GM18505 (cell line): Measurements from ENCODE around the gene ARHGEF7.

Source experiments
- ATAC-seq: cut with Tn5 transposase; IDR thresholded peaks from one replicate; pipeline ENCODE4 v1.9.1; 2021; ENCODE audit not compliant: unreplicated experiment
- POLR2A ChIP-seq: IDR thresholded peaks from 4 replicates; pipeline ENCODE4 v1.6.1; 2011; ENCODE audit warnings: borderline replicate concordance; ENCODE audit not compliant: insufficient read depth, insufficient read length; ENCODE audit errors: extremely low read depth

ARHGEF7 gene

DNA sequence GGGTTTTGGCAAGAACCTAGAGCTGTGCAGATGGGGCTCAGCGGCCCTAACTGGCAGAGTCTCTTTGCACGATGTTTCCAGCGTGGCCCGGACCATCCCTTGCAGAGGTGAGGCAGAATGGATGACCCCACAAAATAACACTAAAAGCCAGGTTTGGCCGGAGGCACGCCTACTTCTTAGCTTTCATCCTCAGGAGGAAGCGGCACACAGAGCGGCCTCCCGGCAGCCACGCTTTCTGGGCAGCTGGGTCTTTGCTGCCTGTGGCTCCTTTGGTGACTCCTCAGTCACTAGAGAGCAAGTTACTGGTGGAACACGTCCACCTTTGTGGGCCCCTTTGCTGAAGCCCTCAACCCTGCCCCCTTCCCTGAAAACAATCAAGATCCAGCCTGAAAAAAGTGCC, 230.6 kb downstream of the ARHGEF7 start:
- ATAC-seq = no peak

DNA sequence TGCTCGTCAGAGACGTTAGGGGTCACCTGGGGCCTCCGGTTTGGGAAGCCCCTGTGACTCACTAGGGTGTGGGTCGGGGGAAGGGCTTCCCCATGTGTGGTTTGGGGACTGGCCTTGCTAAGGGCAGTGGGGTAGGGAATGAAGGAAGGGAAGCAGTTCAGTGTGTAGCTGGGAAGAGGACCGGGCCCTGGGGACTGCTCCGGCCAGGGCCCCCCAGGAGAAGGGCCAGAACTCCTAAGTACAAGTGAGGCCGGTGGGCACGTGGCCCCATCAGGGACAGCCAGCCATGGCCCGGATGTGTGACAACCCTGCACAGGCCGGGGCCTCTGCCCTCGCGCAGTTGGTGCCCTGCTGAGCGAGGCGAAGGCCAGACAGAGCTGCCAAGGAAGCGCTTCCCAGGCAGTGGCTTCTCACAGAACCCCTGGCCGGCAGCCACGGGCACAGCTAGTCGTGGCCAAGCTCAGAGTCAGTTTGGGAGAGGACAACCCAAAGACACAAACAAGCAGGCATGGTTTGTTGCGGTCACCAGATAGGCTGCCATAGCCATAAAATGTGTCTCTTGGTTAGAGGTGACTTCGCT, 231.1 kb downstream of the ARHGEF7 start:
- no peak for ATAC-seq

More for the DNA sequence above, 230.6 kb downstream of the ARHGEF7 start:
- no peak for TF ChIP-seq POLR2A

DNA sequence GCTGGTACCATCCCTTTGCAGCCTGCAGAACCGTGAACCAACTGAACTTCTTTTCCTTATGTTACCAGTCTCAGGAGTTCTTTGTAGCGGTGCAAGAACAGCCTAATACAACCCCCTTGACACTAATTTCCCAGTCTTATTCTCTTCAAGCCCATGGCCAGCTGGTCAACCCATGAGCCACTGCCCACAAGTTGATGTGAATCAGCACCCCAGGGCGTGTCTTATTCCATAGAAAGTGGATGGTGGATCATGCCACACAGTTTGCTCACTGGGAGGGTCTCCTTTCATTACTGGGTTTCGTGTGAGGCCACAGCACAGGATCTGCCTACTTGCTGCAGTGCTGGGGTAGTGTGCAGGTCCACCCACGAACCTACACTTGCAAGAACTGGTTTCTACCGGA, 232.3 kb downstream of the ARHGEF7 start:
- no peak for TF ChIP-seq POLR2A
- ATAC-seq = no peak

More for the DNA sequence above, 231.1 kb downstream of the ARHGEF7 start:
- no peak for TF ChIP-seq POLR2A

DNA sequence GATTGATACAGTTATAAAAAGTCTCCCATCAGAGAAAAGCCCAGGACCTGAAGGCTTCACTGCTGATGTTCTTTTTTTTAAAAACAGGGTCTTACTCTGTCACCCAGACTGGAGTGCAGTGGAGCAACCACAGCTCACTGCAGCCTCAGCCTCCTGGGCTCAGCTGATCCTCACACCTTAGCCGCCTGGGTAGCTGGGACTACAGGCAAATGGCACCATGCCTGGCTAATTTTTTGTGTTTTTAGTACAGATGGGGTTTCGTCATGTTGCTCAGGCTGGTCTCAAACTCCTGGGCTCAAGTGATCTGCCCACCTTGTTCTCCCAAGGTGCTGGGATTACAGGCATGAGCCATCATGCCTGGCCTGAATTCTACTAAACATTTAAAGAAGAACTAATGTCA, 238.4 kb downstream of the ARHGEF7 start:
- ATAC-seq = no peak
- TF ChIP-seq POLR2A = no peak

DNA sequence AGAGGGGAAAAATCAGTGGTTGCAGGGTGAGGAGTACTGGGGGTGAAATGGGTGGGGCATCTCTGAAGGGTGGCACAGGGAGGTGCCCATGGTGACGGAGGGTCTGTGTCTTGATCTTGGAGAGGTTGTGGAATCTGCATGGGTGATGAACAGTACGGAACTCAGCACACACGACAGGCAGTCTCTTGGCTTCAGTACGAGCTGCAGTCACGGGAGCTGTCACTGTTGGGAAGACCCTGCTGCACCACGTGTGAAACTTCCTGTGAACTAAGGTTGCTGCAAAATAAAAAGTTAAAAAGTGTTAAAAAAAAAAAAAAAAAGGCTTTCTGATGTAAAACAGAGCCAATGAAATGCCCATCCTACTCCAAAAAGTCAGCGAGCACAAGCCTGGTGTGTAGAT, 239.7 kb downstream of the ARHGEF7 start:
- TF ChIP-seq POLR2A = no peak

More for the DNA sequence above, 239.7 kb downstream of the ARHGEF7 start:
- no peak for ATAC-seq
